ENCODE data around the gene LILRB3. TPM values are rescaled to one million over a fixed set of nuclear protein-coding genes. Genes with fewer than 3 reads are reported as not detected.

Gene LILRB3
- total RNA-seq, 3 donors from 2014 or later: 1.6 to 28.3 (median 11.5) TPM

- Histone ChIP-seq H3K4me1 (peaks cover 0 to 17% of the 10 kb centered on the region in 2 donors), H3K27me3 (no peaks in the 10 kb centered on the region), H3K9me3 (no peaks in the 10 kb centered on the region), H3K36me3 (no peaks in the 10 kb centered on the region), H3K4me3 (peak within 1 kb of the TSS; percentile 65 to 93 (median 70)), H3K27ac (peak within 1 kb of the TSS; percentile 96 to 99)
- intact Hi-C loops (cut with DNase I; ENCODE audit: low total_unique reads): no loop called here
- DNase-seq (ENCODE audit: low spot score in 2 of 2): peak in 1 of 2 donors; percentile 56
- TF ChIP-seq POLR2AphosphoS5 (IDR thresholded peaks at IDR 0.05) (peak; percentile 50 to 57 (median 54)), CTCF (IDR thresholded peaks at IDR 0.05) (peak in 1 of 3 donors; percentile 22), POLR2A (IDR thresholded peaks at IDR 0.05) (no peak)
Measured at GRCh38 chr19:54191011-54191810, 31.6 kb downstream of the LILRB3 start, which contains the start of gene TSEN34. TSS of gene TSEN34 (plus strand) at chr19:54191308. CDS start at chr19:54191365, 57 bp downstream.

GRCh38 chr19:54190503-54191010 is 32.2 kb downstream of the LILRB3 start:
- Histone ChIP-seq H3K9me3 (no peaks in the 10 kb centered on the region), H3K27ac (peak overlapping the region; percentile 96 to 99), H3K4me1 (peaks cover 0 to 17% of the 10 kb centered on the region in 2 donors), H3K36me3 (no peaks in the 10 kb centered on the region), H3K4me3 (peak overlapping the region; percentile 65 to 93 (median 70)), H3K27me3 (no peaks in the 10 kb centered on the region)
- peak; percentile 99 to 100 for DNase-seq (ENCODE audit: low spot score in 2 of 2)
- TF ChIP-seq POLR2A (IDR thresholded peaks at IDR 0.05) (no peak), POLR2AphosphoS5 (IDR thresholded peaks at IDR 0.05) (no peak), CTCF (IDR thresholded peaks at IDR 0.05) (no peak)
- intact Hi-C loops (cut with DNase I; ENCODE audit: low total_unique reads): no loop called here

GRCh38 chr19:54189735-54190502 is 32.9 kb downstream of the LILRB3 start:
- intact Hi-C loops (cut with DNase I; ENCODE audit: low total_unique reads): no loop called here
- peak overlapping the region; percentile 96 to 99 for H3K27ac ChIP-seq
- H3K4me1 ChIP-seq: peaks cover 0 to 17% of the 10 kb centered on the region in 2 donors
- no peaks in the 10 kb centered on the region for H3K27me3 ChIP-seq
- TF ChIP-seq CTCF (IDR thresholded peaks at IDR 0.05) (no peak), POLR2AphosphoS5 (IDR thresholded peaks at IDR 0.05) (peak; percentile 90 to 97 (median 96)), POLR2A (IDR thresholded peaks at IDR 0.05) (peak; percentile 73)
- H3K9me3 ChIP-seq: no peaks in the 10 kb centered on the region
- no peaks in the 10 kb centered on the region for H3K36me3 ChIP-seq
- peak overlapping the region; percentile 65 to 93 (median 70) for H3K4me3 ChIP-seq
- peak; percentile 100 for DNase-seq (ENCODE audit: low spot score in 2 of 2)

GRCh38 chr19:54189145-54189734 is 33.6 kb downstream of the LILRB3 start, which contains the start of gene MBOAT7:
TSS of gene MBOAT7 (minus strand) at chr19:54189580. CDS start at chr19:54188508, 1,072 bp downstream.
- DNase-seq (ENCODE audit: low spot score in 2 of 2): no peak
- H3K4me3 ChIP-seq: peak within 1 kb of the TSS; percentile 65 to 93 (median 70)
- no peaks in the 10 kb centered on the region for H3K36me3 ChIP-seq
- no peaks in the 10 kb centered on the region for H3K27me3 ChIP-seq
- H3K27ac ChIP-seq: peak within 1 kb of the TSS; percentile 96 to 99
- H3K4me1 ChIP-seq: peaks cover 0 to 17% of the 10 kb centered on the region in 2 donors
- TF ChIP-seq POLR2A (IDR thresholded peaks at IDR 0.05): no peak
- TF ChIP-seq POLR2AphosphoS5 (IDR thresholded peaks at IDR 0.05): peak; percentile 33 to 59 (median 44)
- TF ChIP-seq CTCF (IDR thresholded peaks at IDR 0.05): peak in 1 of 3 donors; percentile 15
- intact Hi-C loops (cut with DNase I; ENCODE audit: low total_unique reads): no loop called here
- no peaks in the 10 kb centered on the region for H3K9me3 ChIP-seq
